Caco-2 (cell line): ENCODE data around the gene MYO1H. TPM values are rescaled to one million over a fixed set of nuclear protein-coding genes. Genes with fewer than 3 reads are reported as not detected.

Source experiments
- BruUV-seq: library from RNA; stranded (reverse); fragments of 400-500 nt; replicated peaks from 2 replicates; lab custom pipeline; 2021; lab: Mats Ljungman, UMichigan
- CTCF ChIA-PET: fragments of 300-600 bp; sonication (Branson Sonifier 250); formaldehyde crosslinking; loops from one replicate; lab custom pipeline; 2022; ENCODE audit warnings: antibody characterized with exemption; lab: Charles Lee
- POLR2A ChIA-PET: fragments of 300-600 bp; sonication (Branson Sonifier 250); formaldehyde crosslinking; loops from one replicate; lab custom pipeline; 2022; ENCODE audit warnings: antibody characterized with exemption; lab: Charles Lee
- DNase-seq, 2 experiments: peaks; one replicate each; pipeline versions ENCODE4 v3.0.0 to v3.0.0-alpha.2; 2020 to 2022
- H3K27me3 ChIP-seq: replicated peaks from 2 replicates; pipeline ENCODE4 v1.6.0; 2011; ENCODE audit warnings: low read length; ENCODE audit not compliant: control insufficient read depth, insufficient read depth
- H3K36me3 ChIP-seq: 2 replicates; pipeline ENCODE4 v1.5.1; 2011; ENCODE audit warnings: low read length; ENCODE audit not compliant: control insufficient read depth, insufficient read depth
- H3K4me1 ChIP-seq: fragments of 250-450 bp; sonication (Bioruptor Pico); 2 replicates; pipeline ENCODE4 v1.5.1; 2020; ENCODE audit warnings: mild to moderate bottlenecking
- H3K4me3 ChIP-seq: 2 replicates; pipeline ENCODE4 v1.5.1; 2011; ENCODE audit warnings: low read depth, mild to moderate bottlenecking, control low read depth, low read length
- H3K9me3 ChIP-seq: fragments of 250-450 bp; sonication (Bioruptor Pico); 2 replicates; pipeline ENCODE4 v1.5.1; 2020; ENCODE audit warnings: mild to moderate bottlenecking, moderate library complexity
- H3K27ac Mint-ChIP-seq: one replicate; pipeline ENCODE4 v1.8.0; 2022; ENCODE audit warnings: mixed read lengths; ENCODE audit not compliant: unreplicated experiment
- H3K27me3 Mint-ChIP-seq: one replicate; pipeline ENCODE4 v1.8.0; 2022; ENCODE audit warnings: mixed read lengths; ENCODE audit not compliant: insufficient read depth, unreplicated experiment
- H3K36me3 Mint-ChIP-seq: one replicate; pipeline ENCODE4 v1.8.0; 2022; ENCODE audit warnings: mild to moderate bottlenecking, mixed read lengths; ENCODE audit not compliant: insufficient read depth, unreplicated experiment
- H3K4me1 Mint-ChIP-seq: one replicate; pipeline ENCODE4 v1.8.0; 2022; ENCODE audit warnings: low read depth, mixed read lengths; ENCODE audit not compliant: unreplicated experiment
- H3K4me3 Mint-ChIP-seq: one replicate; pipeline ENCODE4 v1.8.0; 2022; ENCODE audit warnings: mild to moderate bottlenecking, moderate library complexity, mixed read lengths; ENCODE audit not compliant: unreplicated experiment
- H3K9me3 Mint-ChIP-seq: one replicate; pipeline ENCODE4 v1.8.0; 2022; ENCODE audit warnings: mixed read lengths; ENCODE audit not compliant: unreplicated experiment
- intact Hi-C: fragments of 100-400 bp; cut with micrococcal nuclease; formaldehyde crosslinking; loops from one replicate; pipeline ENCODE4 v1.10.0; 2022; ENCODE audit not compliant: unreplicated experiment
- total RNA-seq: library from RNA; stranded (reverse); gene quantifications from 2 replicates; pipeline ENCODE4 v1.2.3, GENCODE V29; 2022
- TF ChIP-seq, protein P1 (sequence below), 2 experiments: fragments of 200-600 bp in 1 of 2; IDR thresholded peaks; 1 replicate in 1 of 2; 2 replicates in 1 of 2; pipeline versions ENCODE4 v1.5.1 to v1.8.0; 2011 to 2022; ENCODE audit warnings: antibody characterized with exemption in 1 of 2, control low read depth in 1 of 2, inconsistent platforms in 1 of 2, low read depth in 1 of 2, low read length in 1 of 2, mild to moderate bottlenecking in 1 of 2, moderate library complexity in 1 of 2; ENCODE audit not compliant: insufficient read depth in 1 of 2, severe bottlenecking in 1 of 2, unreplicated experiment in 1 of 2

MYO1H gene
- total RNA-seq, 1 experiment from 2014 or later = 0.18 TPM

DNA sequence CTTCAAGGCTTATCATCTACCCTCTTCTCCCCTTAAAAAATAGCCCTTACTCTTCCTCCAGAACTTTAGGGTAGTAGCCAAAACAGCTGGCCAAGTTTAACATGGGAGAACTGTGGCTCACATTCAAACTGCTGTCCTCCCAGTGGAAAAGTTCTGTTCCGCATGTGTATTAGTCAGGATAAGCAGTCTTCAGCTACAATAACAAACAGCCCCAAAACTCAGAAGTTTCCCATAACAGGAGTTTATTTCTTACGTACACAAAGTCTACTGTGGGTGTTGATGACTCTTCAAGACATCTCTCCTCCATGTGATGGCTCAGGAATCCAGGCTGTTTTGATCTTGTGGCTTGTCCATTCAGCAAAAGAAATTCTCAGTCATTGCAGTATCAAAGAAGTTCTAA, 35.5 kb downstream of the MYO1H start:
- 0 out of 2 replicates have a peak, but pooled peaks cover 1% of the 10 kb centered on the region for H3K27me3 ChIP-seq
- H3K4me3 Mint-ChIP-seq = no peak overlapping the region
- DNase-seq = no peak
- no TSS peak for BruUV-seq
- intact Hi-C loops = loop anchor here (10.0 kb wide), 1 partner anchor 268 kb away; the partner anchor contains the start of gene ACACB
- no peaks in the 10 kb centered on the region for H3K36me3 ChIP-seq
- no peaks in the 10 kb centered on the region for H3K9me3 Mint-ChIP-seq
- ChIA-PET POLR2A (no interaction called here), CTCF (interaction anchor here (0.6 to 1.4 kb wide), 2 partner anchors 45 to 119 kb away, joined by 3 to 10 read pairs; no protein-coding TSS in a partner anchor)
- peaks cover 14% of the 10 kb centered on the region for H3K27me3 Mint-ChIP-seq
- TF ChIP-seq, protein P1, sequence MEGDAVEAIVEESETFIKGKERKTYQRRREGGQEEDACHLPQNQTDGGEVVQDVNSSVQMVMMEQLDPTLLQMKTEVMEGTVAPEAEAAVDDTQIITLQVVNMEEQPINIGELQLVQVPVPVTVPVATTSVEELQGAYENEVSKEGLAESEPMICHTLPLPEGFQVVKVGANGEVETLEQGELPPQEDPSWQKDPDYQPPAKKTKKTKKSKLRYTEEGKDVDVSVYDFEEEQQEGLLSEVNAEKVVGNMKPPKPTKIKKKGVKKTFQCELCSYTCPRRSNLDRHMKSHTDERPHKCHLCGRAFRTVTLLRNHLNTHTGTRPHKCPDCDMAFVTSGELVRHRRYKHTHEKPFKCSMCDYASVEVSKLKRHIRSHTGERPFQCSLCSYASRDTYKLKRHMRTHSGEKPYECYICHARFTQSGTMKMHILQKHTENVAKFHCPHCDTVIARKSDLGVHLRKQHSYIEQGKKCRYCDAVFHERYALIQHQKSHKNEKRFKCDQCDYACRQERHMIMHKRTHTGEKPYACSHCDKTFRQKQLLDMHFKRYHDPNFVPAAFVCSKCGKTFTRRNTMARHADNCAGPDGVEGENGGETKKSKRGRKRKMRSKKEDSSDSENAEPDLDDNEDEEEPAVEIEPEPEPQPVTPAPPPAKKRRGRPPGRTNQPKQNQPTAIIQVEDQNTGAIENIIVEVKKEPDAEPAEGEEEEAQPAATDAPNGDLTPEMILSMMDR (IDR thresholded peaks at IDR 0.05; ENCODE audit: insufficient read depth in 1 of 2, low read depth in 1 of 2, low read length in 1 of 2, severe bottlenecking in 1 of 2, unreplicated experiment in 1 of 2) = no peak
- no peak overlapping the region for H3K4me3 ChIP-seq
- no peaks in the 10 kb centered on the region for H3K9me3 ChIP-seq
- no peaks in the 10 kb centered on the region for H3K4me1 Mint-ChIP-seq
- H3K27ac Mint-ChIP-seq = no peak overlapping the region
- no peaks in the 10 kb centered on the region for H3K4me1 ChIP-seq
- H3K36me3 Mint-ChIP-seq = no peaks in the 10 kb centered on the region

DNA sequence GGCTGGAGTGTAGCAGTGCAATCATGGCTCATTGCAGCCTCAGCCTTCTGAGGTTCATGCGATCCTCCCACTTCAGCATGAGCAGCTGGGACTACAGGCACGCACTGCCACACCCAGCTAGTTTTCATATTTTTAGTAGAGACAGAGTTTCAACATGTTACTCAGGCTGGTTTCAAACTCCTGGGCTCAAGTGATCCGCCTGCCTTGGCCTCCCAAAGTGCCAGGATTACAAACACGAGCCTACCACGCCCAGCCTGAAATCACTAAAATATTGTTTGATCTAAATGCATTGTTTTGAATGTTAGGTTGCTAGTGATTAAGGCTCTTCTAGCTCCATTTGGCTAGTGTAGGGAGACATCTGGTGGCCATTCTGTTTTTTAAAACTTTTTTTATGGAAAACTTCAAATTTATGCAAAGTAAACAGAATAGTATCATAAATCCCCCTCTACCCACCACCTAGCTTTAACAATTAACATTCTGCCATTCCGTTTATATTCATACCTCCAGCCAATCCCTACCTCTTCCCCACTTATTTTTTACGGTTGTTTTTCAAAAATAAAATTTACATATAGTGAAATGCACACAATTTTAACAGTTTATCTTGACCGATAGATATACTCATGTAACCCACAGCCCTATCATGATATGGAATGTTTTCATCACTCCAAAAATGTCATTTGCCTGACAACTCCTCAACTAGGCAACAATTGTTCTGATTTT, 37.8 kb downstream of the MYO1H start:
- no TSS peak for BruUV-seq
- H3K9me3 ChIP-seq = no peaks in the 10 kb centered on the region
- ChIA-PET CTCF (interaction anchor here (0.5 to 1.5 kb wide), 15 partner anchors 8 to 231 kb away, joined by 3 to 52 read pairs (median 4); partner anchors contain the start of gene MYO1H), POLR2A (no interaction called here)
- H3K4me3 ChIP-seq = no peak overlapping the region
- Mint-ChIP-seq H3K27me3 (peaks cover 11% of the 10 kb centered on the region), H3K4me3 (no peak overlapping the region), H3K4me1 (no peaks in the 10 kb centered on the region), H3K9me3 (no peaks in the 10 kb centered on the region), H3K36me3 (no peaks in the 10 kb centered on the region), H3K27ac (no peak overlapping the region)
- TF ChIP-seq, protein P1 (IDR thresholded peaks at IDR 0.05; ENCODE audit: insufficient read depth in 1 of 2, low read depth in 1 of 2, low read length in 1 of 2, severe bottlenecking in 1 of 2, unreplicated experiment in 1 of 2) = peak; percentile 49 to 62
- peak in 1 of 2 experiments; percentile 47 for DNase-seq
- 0 out of 2 replicates have a peak, but pooled peaks cover 5% of the 10 kb centered on the region for H3K4me1 ChIP-seq
- intact Hi-C loops = loop anchor here (1.0 to 10.0 kb wide), 3 partner anchors 83 to 271 kb away; partner anchors contain the start of gene ACACB
- 0 out of 2 replicates have a peak, but pooled peaks cover 1% of the 10 kb centered on the region for H3K27me3 ChIP-seq
- no peaks in the 10 kb centered on the region for H3K36me3 ChIP-seq

GRCh38 chr12:109386059-109386433, 38.3 kb downstream of the MYO1H start:
- Mint-ChIP-seq H3K4me3 (no peak overlapping the region), H3K27ac (no peak overlapping the region), H3K27me3 (peaks cover 14% of the 10 kb centered on the region), H3K36me3 (no peaks in the 10 kb centered on the region), H3K9me3 (no peaks in the 10 kb centered on the region), H3K4me1 (no peaks in the 10 kb centered on the region)
- BruUV-seq = no TSS peak
- H3K27me3 ChIP-seq = 0 out of 2 replicates have a peak, but pooled peaks cover 1% of the 10 kb centered on the region
- no peaks in the 10 kb centered on the region for H3K9me3 ChIP-seq
- intact Hi-C loops = loop anchor here (5.0 to 10.0 kb wide), 2 partner anchors 84 to 271 kb away; partner anchors contain the start of gene ACACB
- POLR2A ChIA-PET = no interaction called here
- no peak overlapping the region for H3K4me3 ChIP-seq
- CTCF ChIA-PET = interaction anchor here (0.5 to 1.3 kb wide), 8 partner anchors 8 to 201 kb away, joined by 3 to 52 read pairs (median 5); no protein-coding TSS in a partner anchor
- 0 out of 2 replicates have a peak, but pooled peaks cover 5% of the 10 kb centered on the region for H3K4me1 ChIP-seq
- no peaks in the 10 kb centered on the region for H3K36me3 ChIP-seq
- no peak for DNase-seq
- TF ChIP-seq, protein P1 (IDR thresholded peaks at IDR 0.05; ENCODE audit: insufficient read depth in 1 of 2, low read depth in 1 of 2, low read length in 1 of 2, severe bottlenecking in 1 of 2, unreplicated experiment in 1 of 2) = no peak
